Liver (tissue), 9 donors: ENCODE measurements around the gene PDP2. TPM values are rescaled to one million over a fixed set of nuclear protein-coding genes. Genes with fewer than 3 reads are reported as not detected.

ENCODE experiments used
- DNase-seq: peaks from one replicate; pipeline ENCODE4 v3.0.0-alpha.2; 2017; ENCODE audit warnings: low spot score
- H3K27ac ChIP-seq, 2 donors: one replicate each; pipeline ENCODE4 v1.7.0; 2013; ENCODE audit warnings: inconsistent platforms in 2 of 2, low read length in 2 of 2, control low read depth in 1 of 2, low read depth in 1 of 2, mild to moderate bottlenecking in 1 of 2
- H3K27me3 ChIP-seq, 4 donors: one replicate each; pipeline versions ENCODE4 v1.6.1 to v1.7.0; 2013; ENCODE audit warnings: low read length in 3 of 4, inconsistent platforms in 1 of 4, mild to moderate bottlenecking in 1 of 4, moderate library complexity in 1 of 4; ENCODE audit not compliant: control insufficient read depth in 4 of 4, insufficient read depth in 4 of 4
- H3K36me3 ChIP-seq, 4 donors: one replicate each; pipeline versions ENCODE4 v1.6.1 to v1.7.0; 2013; ENCODE audit warnings: low read length in 3 of 4, mild to moderate bottlenecking in 3 of 4, low read depth in 1 of 4, moderate library complexity in 1 of 4; ENCODE audit not compliant: control insufficient read depth in 4 of 4, insufficient read depth in 3 of 4
- H3K4me1 ChIP-seq, 4 donors: one replicate each; pipeline versions ENCODE4 v1.6.1 to v1.7.0; 2013; ENCODE audit warnings: low read length in 3 of 4, mild to moderate bottlenecking in 3 of 4, moderate library complexity in 1 of 4; ENCODE audit not compliant: control insufficient read depth in 4 of 4, insufficient read depth in 4 of 4
- H3K4me3 ChIP-seq, 3 donors: one replicate each; pipeline versions ENCODE4 v1.6.1 to v1.7.0; 2013; ENCODE audit warnings: low read length in 3 of 3, control low read depth in 1 of 3, low read depth in 1 of 3, mild to moderate bottlenecking in 1 of 3
- H3K9ac ChIP-seq, 2 donors: one replicate each; pipeline ENCODE4 v1.7.0; 2013; ENCODE audit warnings: low read length in 2 of 2, mild to moderate bottlenecking in 2 of 2, moderate library complexity in 2 of 2, control low read depth in 1 of 2, low read depth in 1 of 2
- H3K9me3 ChIP-seq, 4 donors: one replicate each; pipeline versions ENCODE4 v1.6.1 to v1.7.0; 2013; ENCODE audit warnings: low read length in 3 of 4; ENCODE audit not compliant: control insufficient read depth in 4 of 4
- CTCF ChIP-seq: fragments of 150-350 bp; IDR thresholded peaks from 2 replicates; pipeline ENCODE4 v1.5.1; 2017; ENCODE audit warnings: improper control_type of control experiment, low read depth, low read length; ENCODE audit not compliant: missing input control
- EGR1 ChIP-seq, 2 donors: IDR thresholded peaks; 2 replicates each; pipeline ENCODE4 v1.6.1; 2016 to 2018; ENCODE audit warnings: antibody characterized with exemption in 2 of 2, low read depth in 2 of 2
- FOXA1 ChIP-seq: IDR thresholded peaks from 2 replicates; pipeline ENCODE4 v1.6.1; 2016; ENCODE audit warnings: antibody characterized with exemption
- FOXA2 ChIP-seq: IDR thresholded peaks from 2 replicates; pipeline ENCODE4 v1.6.1; 2016; ENCODE audit warnings: antibody characterized with exemption
- GABPA ChIP-seq, 2 donors: IDR thresholded peaks in 1 of 2; conservative IDR thresholded peaks in 1 of 2; 2 replicates each; pipeline ENCODE4 v1.6.1; 2016; ENCODE audit warnings: antibody characterized with exemption in 2 of 2, mild to moderate bottlenecking in 1 of 2, moderate library complexity in 1 of 2
- HNF4A ChIP-seq, 2 donors: conservative IDR thresholded peaks; 2 replicates each; pipeline ENCODE4 v1.6.1; 2016; ENCODE audit warnings: antibody characterized with exemption in 2 of 2, mild to moderate bottlenecking in 2 of 2
- HNF4G ChIP-seq: IDR thresholded peaks from 2 replicates; pipeline ENCODE4 v1.6.1; 2016; ENCODE audit warnings: antibody characterized with exemption
- JUND ChIP-seq, 2 donors: IDR thresholded peaks; 2 replicates each; pipeline ENCODE4 v1.6.1; 2016; ENCODE audit warnings: antibody characterized with exemption in 2 of 2
- MAX ChIP-seq: IDR thresholded peaks from 2 replicates; pipeline ENCODE4 v1.6.1; 2016; ENCODE audit warnings: antibody characterized with exemption
- NR2F2 ChIP-seq: IDR thresholded peaks from 2 replicates; pipeline ENCODE4 v1.6.1; 2016; ENCODE audit warnings: antibody characterized with exemption
- RAD21 ChIP-seq, 2 donors: IDR thresholded peaks; 2 replicates each; pipeline ENCODE4 v1.6.1; 2016; ENCODE audit warnings: antibody characterized with exemption in 2 of 2, mild to moderate bottlenecking in 2 of 2
- REST ChIP-seq: IDR thresholded peaks from 2 replicates; pipeline ENCODE4 v1.6.1; 2016; ENCODE audit warnings: antibody characterized with exemption, mild to moderate bottlenecking
- RXRA ChIP-seq, 2 donors: IDR thresholded peaks; 2 replicates each; pipeline ENCODE4 v1.6.1; 2017 to 2018; ENCODE audit warnings: antibody characterized with exemption in 2 of 2, mild to moderate bottlenecking in 1 of 2
- SP1 ChIP-seq: IDR thresholded peaks from 2 replicates; pipeline ENCODE4 v1.6.1; 2018; ENCODE audit warnings: antibody characterized with exemption, mild to moderate bottlenecking
- TAF1 ChIP-seq: conservative IDR thresholded peaks from 2 replicates; pipeline ENCODE4 v1.6.1; 2016; ENCODE audit warnings: antibody characterized with exemption, mild to moderate bottlenecking
- YY1 ChIP-seq: IDR thresholded peaks from 2 replicates; pipeline ENCODE4 v1.6.1; 2016; ENCODE audit warnings: antibody characterized with exemption, mild to moderate bottlenecking
- WGBS: extraction: QIAGEN DNeasy Blood & Tissue Kit; methylation state at CpG from one replicate; pipeline ENCODE4 v1.1.7; 2013; 5-methylcytosine and 5-hydroxymethylcytosine counted together
- polyA plus RNA-seq, 2 donors: library from polyadenylated mRNA; stranded (reverse) in 1 of 2; unstranded in 1 of 2; fragments of 200-250 nt in 1 of 2; fragments of >200 nt in 1 of 2; fragmentation: Nextera tagmentation in 1 of 2; extraction: Ambion mirVana in 1 of 2; gene quantifications; one replicate each; pipeline versions ENCODE4 v1.2.1 to v1.2.3, GENCODE V29; 2013 to 2015
- total RNA-seq, 2 donors: library from RNA; depleted of rRNA; stranded (reverse); fragments of >200 nt; gene quantifications; one replicate each; pipeline ENCODE4 v1.2.3, GENCODE V29; 2014
- TF ChIP-seq, protein P1 (sequence below): IDR thresholded peaks from 2 replicates; pipeline ENCODE4 v1.6.1; 2016; ENCODE audit warnings: antibody characterized with exemption
- TF ChIP-seq, protein P2 (sequence below): IDR thresholded peaks from 2 replicates; pipeline ENCODE4 v1.6.1; 2016; ENCODE audit warnings: antibody characterized with exemption
- donor health status: healthy.
- donor health status: healthy.
- donor health status: healthy.
- donor health status: healthy.
- donor health status: healthy.

The PDP2 gene
- total and polyA plus RNA-seq, 4 donors, result 2.3 to 9.4 (median 6.1) TPM

- no peak overlapping the region for H3K9ac ChIP-seq
- no peaks in the 10 kb centered on the region for H3K36me3 ChIP-seq
- no peak for DNase-seq
- H3K27ac ChIP-seq, result no peak overlapping the region
- H3K27me3 ChIP-seq, result peaks cover 2 to 5% (median 4%) of the 10 kb centered on the region in 4 donors
- no peaks in the 10 kb centered on the region for H3K9me3 ChIP-seq
- 98% methylated on average over 1 of the region's 1 CpG for WGBS
- H3K4me3 ChIP-seq, result no peak overlapping the region
- TF ChIP-seq TAF1 (no peak), HNF4A (conservative IDR thresholded peaks at IDR 0.05) (no peak), RXRA (IDR thresholded peaks at IDR 0.05) (no peak), REST (no peak), NR2F2 (no peak), GABPA (IDR thresholded peaks at IDR 0.05 in 1 of 2, conservative IDR thresholded peaks at IDR 0.05 in 1 of 2) (no peak), FOXA2 (no peak), MAX (no peak), RAD21 (IDR thresholded peaks at IDR 0.05) (no peak), JUND (IDR thresholded peaks at IDR 0.05) (no peak), SP1 (no peak), EGR1 (IDR thresholded peaks at IDR 0.05; ENCODE audit: low read depth in 2 of 2) (no peak), YY1 (no peak), FOXA1 (no peak), CTCF (no peak), HNF4G (no peak)
- TF ChIP-seq, protein P1, sequence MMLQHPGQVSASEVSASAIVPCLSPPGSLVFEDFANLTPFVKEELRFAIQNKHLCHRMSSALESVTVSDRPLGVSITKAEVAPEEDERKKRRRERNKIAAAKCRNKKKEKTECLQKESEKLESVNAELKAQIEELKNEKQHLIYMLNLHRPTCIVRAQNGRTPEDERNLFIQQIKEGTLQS, result no peak
- TF ChIP-seq, protein P2, sequence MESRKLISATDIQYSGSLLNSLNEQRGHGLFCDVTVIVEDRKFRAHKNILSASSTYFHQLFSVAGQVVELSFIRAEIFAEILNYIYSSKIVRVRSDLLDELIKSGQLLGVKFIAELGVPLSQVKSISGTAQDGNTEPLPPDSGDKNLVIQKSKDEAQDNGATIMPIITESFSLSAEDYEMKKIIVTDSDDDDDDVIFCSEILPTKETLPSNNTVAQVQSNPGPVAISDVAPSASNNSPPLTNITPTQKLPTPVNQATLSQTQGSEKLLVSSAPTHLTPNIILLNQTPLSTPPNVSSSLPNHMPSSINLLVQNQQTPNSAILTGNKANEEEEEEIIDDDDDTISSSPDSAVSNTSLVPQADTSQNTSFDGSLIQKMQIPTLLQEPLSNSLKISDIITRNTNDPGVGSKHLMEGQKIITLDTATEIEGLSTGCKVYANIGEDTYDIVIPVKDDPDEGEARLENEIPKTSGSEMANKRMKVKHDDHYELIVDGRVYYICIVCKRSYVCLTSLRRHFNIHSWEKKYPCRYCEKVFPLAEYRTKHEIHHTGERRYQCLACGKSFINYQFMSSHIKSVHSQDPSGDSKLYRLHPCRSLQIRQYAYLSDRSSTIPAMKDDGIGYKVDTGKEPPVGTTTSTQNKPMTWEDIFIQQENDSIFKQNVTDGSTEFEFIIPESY, result no peak
- peaks cover 5 to 9% (median 8%) of the 10 kb centered on the region in 4 donors for H3K4me1 ChIP-seq
These were observed 34.0 kb upstream of the PDP2 start for GRCh38 chr16:66846266-66846665.
